A673 (cell line): Measurements from ENCODE around the gene RPS21. TPM values are rescaled to one million over a fixed set of nuclear protein-coding genes. Genes with fewer than 3 reads are reported as not detected.

Experiments
- BruUV-seq: library from RNA; stranded (reverse); fragments of 400-500 nt; replicated peaks from 2 replicates; lab custom pipeline; 2021; lab: Mats Ljungman, UMichigan
- CTCF ChIA-PET: fragments of 300-600 bp; sonication (Branson Sonifier 250); formaldehyde crosslinking; loops from one replicate; lab custom pipeline; 2022; ENCODE audit warnings: antibody characterized with exemption; lab: Charles Lee
- POLR2A ChIA-PET: fragments of 300-600 bp; sonication (Branson Sonifier 250); formaldehyde crosslinking; loops from one replicate; lab custom pipeline; 2022; ENCODE audit warnings: antibody characterized with exemption; ENCODE audit not compliant: low non-redundant PET; lab: Charles Lee
- DNase-seq: peaks from one replicate; pipeline ENCODE4 v3.0.0-alpha.2; 2015; ENCODE audit warnings: low spot score
- H3K27ac ChIP-seq: fragments of 200-600 bp; sonication (generic); 2 replicates; pipeline ENCODE4 v1.5.1; 2016; ENCODE audit warnings: mixed run types, low read depth, mild to moderate bottlenecking, mixed read lengths, antibody characterized with exemption, low read length; ENCODE audit not compliant: poor library complexity, severe bottlenecking
- H3K27me3 ChIP-seq: fragments of 200-600 bp; sonication (generic); replicated peaks from 2 replicates; pipeline ENCODE4 v1.6.1; 2017; ENCODE audit warnings: mixed run types, low read depth, mild to moderate bottlenecking, mixed read lengths, antibody characterized with exemption, low read length; ENCODE audit not compliant: insufficient read depth, poor library complexity
- H3K36me3 ChIP-seq: fragments of 200-600 bp; sonication (generic); 2 replicates; pipeline ENCODE4 v1.6.1; 2016; ENCODE audit warnings: mixed run types, mild to moderate bottlenecking, mixed read lengths, antibody characterized with exemption, low read length; ENCODE audit not compliant: insufficient read depth, poor library complexity, severe bottlenecking
- H3K4me1 ChIP-seq: fragments of 200-600 bp; sonication (generic); 2 replicates; pipeline ENCODE4 v1.6.1; 2017; ENCODE audit warnings: mixed run types, mild to moderate bottlenecking, mixed read lengths, antibody characterized with exemption, low read length; ENCODE audit not compliant: insufficient read depth, poor library complexity, severe bottlenecking
- H3K4me3 ChIP-seq: fragments of 200-600 bp; sonication (generic); 2 replicates; pipeline ENCODE4 v1.5.1; 2016; ENCODE audit warnings: low read depth, mixed run types, mild to moderate bottlenecking, mixed read lengths, low read length; ENCODE audit not compliant: poor library complexity, severe bottlenecking
- H3K9me3 ChIP-seq: fragments of 200-600 bp; sonication (generic); 2 replicates; pipeline ENCODE4 v1.6.1; 2016; ENCODE audit warnings: mixed run types, low read depth, mild to moderate bottlenecking, mixed read lengths, antibody characterized with exemption, low read length; ENCODE audit not compliant: poor library complexity, severe bottlenecking
- EZH2 ChIP-seq: fragments of 200-600 bp; sonication (generic); IDR thresholded peaks from 2 replicates; pipeline ENCODE4 v1.6.1; 2017; ENCODE audit warnings: borderline replicate concordance, low read depth, mild to moderate bottlenecking, mixed read lengths, antibody characterized with exemption, low read length; ENCODE audit not compliant: poor library complexity, severe bottlenecking
- intact Hi-C: fragments of 100-400 bp; cut with micrococcal nuclease; formaldehyde crosslinking; loops from one replicate; pipeline ENCODE4 v1.10.0; 2022; ENCODE audit not compliant: unreplicated experiment
- total RNA-seq: library from RNA; stranded (reverse); gene quantifications from 2 replicates; pipeline ENCODE4 v1.2.3, GENCODE V29; 2021
- TF ChIP-seq, protein P1 (sequence below): fragments of 300-800, 200-600 bp; sonication (generic); conservative IDR thresholded peaks from 2 replicates; pipeline ENCODE4 v1.5.1; 2017; ENCODE audit warnings: low read depth, mild to moderate bottlenecking, antibody characterized with exemption, low read length, moderate library complexity, mixed read lengths

RPS21 gene
- total RNA-seq, 1 experiment from 2014 or later = 1,506 TPM

DNA sequence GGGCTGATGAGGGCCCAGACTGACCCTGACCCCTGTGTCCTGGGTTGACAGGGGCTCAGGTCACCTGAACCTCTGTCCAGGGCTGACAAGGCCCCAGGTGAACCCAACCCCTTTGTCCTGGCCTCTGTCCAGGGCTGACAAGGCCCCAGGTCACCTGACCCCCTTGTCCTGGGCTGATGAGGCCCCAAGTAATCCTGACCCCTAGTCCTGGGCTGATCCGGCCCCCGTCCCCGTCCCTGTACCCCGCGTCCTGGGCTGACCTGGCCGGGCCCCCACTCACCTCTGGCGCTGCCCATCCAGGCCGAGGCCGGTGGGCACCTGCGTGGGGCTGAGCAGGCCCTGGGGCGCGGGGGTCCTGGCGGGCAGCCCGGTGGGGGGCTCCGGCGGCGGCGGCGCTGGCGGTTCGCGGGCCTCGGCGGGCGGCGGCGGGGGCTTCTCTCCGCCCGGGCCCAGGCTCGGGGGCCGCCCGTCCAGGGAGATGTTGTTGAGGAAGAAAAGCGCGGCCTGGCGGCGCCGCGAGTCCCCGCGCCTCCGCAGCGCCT is 19.8 kb downstream of the RPS21 start:
- intact Hi-C loops = no loop called here
- BruUV-seq = no TSS peak
- Histone ChIP-seq H3K27me3 (no peaks in the 10 kb centered on the region), H3K9me3 (no peaks in the 10 kb centered on the region), H3K27ac (peak overlapping the region; percentile 57), H3K4me1 (peaks cover 6% of the 10 kb centered on the region), H3K36me3 (no peaks in the 10 kb centered on the region), H3K4me3 (peak overlapping the region; percentile 59)
- no peak for TF ChIP-seq EZH2
- TF ChIP-seq, protein P1, sequence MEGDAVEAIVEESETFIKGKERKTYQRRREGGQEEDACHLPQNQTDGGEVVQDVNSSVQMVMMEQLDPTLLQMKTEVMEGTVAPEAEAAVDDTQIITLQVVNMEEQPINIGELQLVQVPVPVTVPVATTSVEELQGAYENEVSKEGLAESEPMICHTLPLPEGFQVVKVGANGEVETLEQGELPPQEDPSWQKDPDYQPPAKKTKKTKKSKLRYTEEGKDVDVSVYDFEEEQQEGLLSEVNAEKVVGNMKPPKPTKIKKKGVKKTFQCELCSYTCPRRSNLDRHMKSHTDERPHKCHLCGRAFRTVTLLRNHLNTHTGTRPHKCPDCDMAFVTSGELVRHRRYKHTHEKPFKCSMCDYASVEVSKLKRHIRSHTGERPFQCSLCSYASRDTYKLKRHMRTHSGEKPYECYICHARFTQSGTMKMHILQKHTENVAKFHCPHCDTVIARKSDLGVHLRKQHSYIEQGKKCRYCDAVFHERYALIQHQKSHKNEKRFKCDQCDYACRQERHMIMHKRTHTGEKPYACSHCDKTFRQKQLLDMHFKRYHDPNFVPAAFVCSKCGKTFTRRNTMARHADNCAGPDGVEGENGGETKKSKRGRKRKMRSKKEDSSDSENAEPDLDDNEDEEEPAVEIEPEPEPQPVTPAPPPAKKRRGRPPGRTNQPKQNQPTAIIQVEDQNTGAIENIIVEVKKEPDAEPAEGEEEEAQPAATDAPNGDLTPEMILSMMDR = no peak
- DNase-seq = no peak
- POLR2A ChIA-PET = no interaction called here
- CTCF ChIA-PET = no interaction called here

DNA sequence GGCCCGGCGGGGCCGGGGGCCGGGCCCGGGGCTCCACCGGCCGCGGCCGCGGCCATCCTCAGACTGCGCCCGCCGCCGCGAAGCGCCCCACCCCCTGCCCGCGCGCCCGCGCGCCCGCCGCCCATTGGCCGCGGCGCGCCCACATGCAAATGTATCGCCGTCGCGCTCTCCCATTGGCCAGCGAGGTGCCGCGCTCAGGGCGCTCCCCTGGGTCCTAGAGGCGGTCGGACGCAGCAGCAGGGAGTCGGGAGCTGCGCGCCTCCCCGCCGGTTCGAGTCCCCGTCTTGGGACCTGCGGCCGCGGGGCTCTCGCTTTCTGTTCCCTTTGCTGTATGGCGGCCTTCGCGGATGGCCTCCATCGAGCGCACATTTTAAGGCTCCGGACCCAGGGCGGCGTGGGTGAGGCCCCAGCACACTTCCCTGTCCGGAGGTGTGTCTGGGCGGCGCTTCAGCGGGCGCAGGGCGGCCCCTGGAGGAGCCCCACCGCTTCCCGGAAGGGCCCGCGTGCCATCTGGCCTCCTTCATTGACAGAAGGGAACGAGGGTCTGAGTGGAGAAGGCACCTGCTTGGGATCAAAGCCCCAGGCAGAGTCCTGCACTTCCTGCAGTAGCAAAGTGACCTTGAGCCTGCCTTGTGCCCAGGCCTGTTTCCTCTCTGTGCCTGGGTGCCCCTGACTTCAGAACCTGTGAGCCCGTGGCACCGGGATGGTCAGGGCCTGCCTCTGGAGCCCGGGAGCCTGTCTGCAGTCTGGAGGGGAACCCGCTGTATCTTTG is 20.5 kb downstream of the RPS21 start, which contains the start of gene CABLES2:
Gene CABLES2, minus strand, starts transcription at position 65 of the 772 bp plus-strand sequence. Its CDS starts 9 bp downstream, at position 56.
- TF ChIP-seq EZH2 = no peak
- TF ChIP-seq, protein P1 = no peak
- ChIA-PET CTCF (no interaction called here), POLR2A (no interaction called here)
- peak within 1 kb of the TSS; percentile 58 for H3K27ac ChIP-seq
- peak; percentile 98 for DNase-seq
- no peaks in the 10 kb centered on the region for H3K27me3 ChIP-seq
- no TSS peak for BruUV-seq
- no peaks in the 10 kb centered on the region for H3K36me3 ChIP-seq
- intact Hi-C loops = no loop called here
- H3K9me3 ChIP-seq = no peaks in the 10 kb centered on the region
- H3K4me3 ChIP-seq = peak within 1 kb of the TSS; percentile 59
- peaks cover 6% of the 10 kb centered on the region for H3K4me1 ChIP-seq

DNA sequence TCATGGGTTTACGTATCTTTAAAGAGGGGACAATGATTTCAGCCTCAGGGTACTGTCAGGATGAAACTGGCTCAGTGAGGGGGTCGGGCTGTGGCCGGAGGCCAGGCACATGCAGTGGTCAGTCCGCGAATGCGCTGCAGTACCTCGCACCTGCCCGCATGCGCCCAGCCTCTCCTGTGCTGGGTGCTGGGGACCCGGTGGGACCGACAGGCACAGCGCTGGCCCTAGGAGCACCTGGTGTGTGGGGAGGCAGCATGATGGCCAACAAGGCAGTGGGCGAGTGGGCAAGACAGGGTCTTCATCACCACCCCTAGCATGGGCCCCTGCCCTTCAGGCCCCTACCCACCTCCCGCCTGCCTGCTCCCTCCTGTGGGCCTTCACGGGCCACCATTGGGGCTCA is 21.2 kb downstream of the RPS21 start:
- Histone ChIP-seq H3K27me3 (no peaks in the 10 kb centered on the region), H3K9me3 (no peaks in the 10 kb centered on the region), H3K36me3 (no peaks in the 10 kb centered on the region), H3K4me3 (no peak overlapping the region), H3K27ac (no peak overlapping the region), H3K4me1 (peaks cover 6% of the 10 kb centered on the region)
- ChIA-PET CTCF (no interaction called here), POLR2A (no interaction called here)
- intact Hi-C loops = no loop called here
- TF ChIP-seq, protein P1 = no peak
- TF ChIP-seq EZH2 = no peak
- BruUV-seq = no TSS peak
- no peak for DNase-seq
